ENCODE data around the gene PEAR1. TPM values are rescaled to one million over a fixed set of nuclear protein-coding genes. Genes with fewer than 3 reads are reported as not detected.

The PEAR1 gene
- total RNA-seq, 4 donors from 2014 or later = 31.5 to 51.4 (median 39.7) TPM

DNA sequence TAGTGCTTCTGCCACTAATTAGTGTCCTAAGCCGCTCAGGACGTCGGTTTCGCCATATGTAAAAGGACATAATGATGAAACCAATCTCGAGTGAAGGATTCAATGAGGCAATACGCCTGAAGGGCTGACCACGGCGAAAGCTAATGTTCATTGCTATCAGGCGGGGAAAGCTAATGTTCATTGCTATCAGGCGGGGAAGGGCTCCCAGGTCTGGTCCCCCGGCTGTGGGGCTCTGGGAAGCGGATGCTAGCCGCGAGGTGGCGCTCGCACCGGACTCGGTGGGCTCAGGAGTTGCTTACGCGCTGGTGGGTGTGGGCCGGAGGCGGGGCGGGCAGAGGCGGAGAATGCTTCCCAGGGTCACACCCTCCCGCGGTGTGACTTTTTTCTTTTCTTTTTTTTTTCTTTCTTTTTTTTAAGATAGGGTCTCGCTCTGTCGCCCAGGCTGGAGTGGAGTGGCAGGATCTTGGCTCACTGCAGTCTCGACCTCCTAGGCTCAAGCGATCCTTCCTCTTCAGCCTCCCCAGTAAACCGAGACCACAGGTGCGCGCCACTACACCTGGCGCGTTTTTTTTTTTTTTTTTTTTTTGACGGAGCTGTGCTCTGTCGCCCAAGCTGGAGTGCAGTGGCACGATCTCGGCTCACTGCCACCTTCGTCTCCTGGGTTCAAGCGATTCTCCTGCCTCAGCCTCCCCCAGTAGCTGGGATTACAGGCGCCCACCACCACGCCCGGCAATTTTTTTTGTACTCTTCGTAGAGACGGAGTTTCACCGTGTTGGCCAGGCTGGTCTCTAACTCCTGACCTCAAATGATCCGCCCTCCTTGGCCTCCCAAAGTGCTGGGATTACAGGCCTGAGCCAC lies 1.1 kb upstream of the PEAR1 start:
- peak overlapping the region; percentile 35 to 55 (median 42) for H3K4me3 ChIP-seq
- TF ChIP-seq EP300 (IDR thresholded peaks at IDR 0.05) (no peak), CTCF (IDR thresholded peaks at IDR 0.05) (peak; percentile 69 to 91 (median 84))
- no peaks in the 10 kb centered on the region for H3K36me3 ChIP-seq
- H3K9me3 ChIP-seq = no peaks in the 10 kb centered on the region
- H3K27me3 ChIP-seq = peaks cover 0 to 30% of the 10 kb centered on the region in 2 donors
- peak overlapping the region; percentile 78 to 97 (median 86) for H3K27ac ChIP-seq
- peaks cover 0 to 51% (median 16%) of the 10 kb centered on the region in 4 donors for H3K4me1 ChIP-seq
- DNase-seq (ENCODE audit: low spot score in 2 of 2) = peak; percentile 87 to 90
- WGBS, 2 donors = 4% methylated on average over 47 to 48 of the region's 48 CpGs

DNA sequence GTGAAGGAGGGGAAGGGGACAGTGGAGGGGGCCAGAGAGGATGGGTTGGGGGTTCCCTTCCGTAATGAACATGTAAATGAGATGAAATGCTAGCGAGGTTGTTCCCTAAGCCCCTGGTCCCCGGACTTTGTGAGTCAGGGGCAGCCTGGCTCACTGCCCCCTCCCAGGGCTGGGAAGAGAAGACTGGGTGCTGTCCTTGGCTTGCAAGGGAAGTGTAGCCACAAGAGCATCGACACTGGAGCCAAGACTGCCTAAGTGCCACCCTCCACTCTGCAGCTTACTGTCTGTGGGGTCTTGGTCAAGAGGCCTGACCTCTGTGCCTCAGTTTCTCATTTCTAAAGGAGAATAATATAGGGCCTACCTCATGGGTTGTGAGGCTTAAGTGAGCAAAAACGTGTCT lies 483 bp downstream of the PEAR1 start:
- 30 to 37% methylated on average over 5 of the region's 5 CpGs for WGBS, 2 donors
- Histone ChIP-seq H3K27me3 (peaks cover 0 to 25% of the 10 kb centered on the region in 2 donors), H3K4me3 (peak overlapping the region; percentile 35 to 55 (median 42)), H3K9me3 (no peaks in the 10 kb centered on the region), H3K4me1 (peaks cover 0 to 67% (median 25%) of the 10 kb centered on the region in 4 donors), H3K27ac (peak overlapping the region; percentile 78 to 97 (median 86)), H3K36me3 (no peaks in the 10 kb centered on the region)
- DNase-seq (ENCODE audit: low spot score in 2 of 2) = no peak
- TF ChIP-seq EP300 (IDR thresholded peaks at IDR 0.05) = no peak

GRCh38 chr1:156894711-156895454 lies 1.4 kb downstream of the PEAR1 start:
- Histone ChIP-seq H3K36me3 (no peaks in the 10 kb centered on the region), H3K27ac (peak overlapping the region; percentile 78 to 97 (median 86)), H3K9me3 (no peaks in the 10 kb centered on the region), H3K4me1 (peaks cover 0 to 76% (median 33%) of the 10 kb centered on the region in 4 donors), H3K27me3 (peaks cover 0 to 21% of the 10 kb centered on the region in 2 donors), H3K4me3 (peak overlapping the region; percentile 35 to 55 (median 42))
- peak in 1 of 2 donors; percentile 26 for TF ChIP-seq EP300 (IDR thresholded peaks at IDR 0.05)
- peak in 1 of 2 donors; percentile 40 for TF ChIP-seq POLR2A (IDR thresholded peaks at IDR 0.05)
- no peak for TF ChIP-seq CTCF (IDR thresholded peaks at IDR 0.05)
- WGBS, 2 donors = 39 to 43% methylated on average over 7 to 12 of the region's 12 CpGs
- peak; percentile 48 to 52 for DNase-seq (ENCODE audit: low spot score in 2 of 2)

DNA sequence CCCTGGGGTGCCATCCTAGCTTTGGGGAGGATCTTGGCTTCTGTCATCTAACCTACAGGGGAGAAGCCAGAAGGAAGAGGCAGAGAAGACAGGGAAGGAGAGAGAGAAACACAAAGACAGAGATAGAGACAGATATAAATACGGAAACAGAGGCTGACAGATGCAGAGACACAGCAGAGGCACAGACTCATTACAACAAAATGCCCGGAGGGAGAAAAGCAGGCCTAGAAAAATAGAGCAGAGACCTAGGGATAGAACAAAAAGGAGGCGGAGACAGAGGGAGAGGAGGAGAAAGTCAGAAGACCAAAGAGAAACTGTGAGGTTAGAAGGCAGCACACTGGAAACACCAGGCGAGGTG lies 1.9 kb downstream of the PEAR1 start:
- no peaks in the 10 kb centered on the region for H3K36me3 ChIP-seq
- peaks cover 0 to 21% of the 10 kb centered on the region in 2 donors for H3K27me3 ChIP-seq
- WGBS, 2 donors = 46 to 51% methylated on average over 4 of the region's 4 CpGs
- TF ChIP-seq EP300 (IDR thresholded peaks at IDR 0.05) = no peak
- TF ChIP-seq POLR2A (IDR thresholded peaks at IDR 0.05) = no peak
- TF ChIP-seq CTCF (IDR thresholded peaks at IDR 0.05) = no peak
- peak overlapping the region; percentile 78 to 97 (median 86) for H3K27ac ChIP-seq
- H3K4me3 ChIP-seq = peak overlapping the region in 2 of 4 donors; percentile 30 to 55
- DNase-seq (ENCODE audit: low spot score in 2 of 2) = peak in 1 of 2 donors; percentile 40
- no peaks in the 10 kb centered on the region for H3K9me3 ChIP-seq
- peaks cover 0 to 82% (median 38%) of the 10 kb centered on the region in 4 donors for H3K4me1 ChIP-seq

DNA sequence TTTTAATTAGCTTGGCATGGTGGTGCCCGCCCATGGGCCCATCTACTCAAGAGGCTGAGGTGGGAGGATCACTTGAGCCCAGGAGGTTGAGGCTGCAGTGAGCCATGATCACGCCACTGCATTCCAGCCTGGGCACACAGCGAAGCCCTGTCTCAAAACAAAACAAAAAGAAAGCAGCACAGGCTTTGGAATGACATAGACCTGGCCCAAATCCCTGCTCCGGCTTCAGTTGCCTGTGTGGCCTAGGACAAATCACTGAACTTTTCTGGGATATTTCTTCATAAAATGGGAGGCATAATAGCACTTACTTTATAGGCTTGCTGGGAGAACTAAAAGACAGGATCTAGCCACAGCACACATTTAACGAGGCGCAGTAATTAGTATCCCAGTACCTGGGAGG lies 2.4 kb downstream of the PEAR1 start:
- no peak for DNase-seq (ENCODE audit: low spot score in 2 of 2)
- peaks cover 0 to 21% of the 10 kb centered on the region in 2 donors for H3K27me3 ChIP-seq
- H3K9me3 ChIP-seq = no peaks in the 10 kb centered on the region
- H3K4me1 ChIP-seq = peaks cover 0 to 87% (median 40%) of the 10 kb centered on the region in 4 donors
- H3K27ac ChIP-seq = peak overlapping the region; percentile 2 to 97 (median 86)
- TF ChIP-seq EP300 (IDR thresholded peaks at IDR 0.05) (no peak), CTCF (IDR thresholded peaks at IDR 0.05) (no peak), POLR2A (IDR thresholded peaks at IDR 0.05) (no peak)
- H3K4me3 ChIP-seq = peak overlapping the region in 1 of 4 donors; percentile 55
- 67 to 79% methylated on average over 6 of the region's 6 CpGs for WGBS, 2 donors
- no peaks in the 10 kb centered on the region for H3K36me3 ChIP-seq
